ENCODE measurements around the gene NT5E. TPM values are rescaled to one million over a fixed set of nuclear protein-coding genes. Genes with fewer than 3 reads are reported as not detected.
A peak's percentile ranks its signal among the peaks of the same experiment; 100 is the strongest.

Gene NT5E
- total RNA-seq, 1 experiment from 2014 or later: 70.0 TPM

DNA sequence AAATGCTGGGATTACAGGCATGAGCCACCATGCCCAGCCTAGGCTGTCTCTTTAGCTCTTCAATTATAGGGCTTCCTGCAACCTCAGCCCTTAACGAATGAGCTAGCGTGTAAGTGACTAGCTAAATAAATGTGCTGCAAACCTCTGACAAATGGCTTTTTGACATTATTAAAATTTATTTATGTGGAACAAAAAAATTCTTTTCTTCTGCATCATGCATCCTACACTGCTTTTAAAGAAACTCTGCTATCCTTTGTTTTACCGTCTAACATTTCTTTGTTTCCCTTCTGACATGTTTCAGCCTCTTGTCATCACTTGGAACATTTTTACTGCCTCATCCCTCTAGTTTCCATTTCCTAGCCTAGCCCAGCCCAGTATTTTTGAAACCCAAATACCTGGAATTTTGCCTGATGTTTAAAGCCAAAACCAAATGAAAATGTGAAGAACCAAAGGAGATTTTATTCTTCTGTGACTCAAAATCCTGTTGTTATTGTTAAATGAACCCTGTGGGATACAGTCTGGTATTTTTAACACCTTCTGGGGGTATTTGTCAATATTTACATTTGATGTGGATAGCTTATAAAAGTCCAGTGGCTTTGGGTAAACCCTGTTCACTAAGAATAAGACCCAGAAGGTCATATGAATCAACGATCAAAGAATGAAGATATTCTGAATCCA is 9.5 kb downstream of the NT5E start:
- DNase-seq (ENCODE audit: extremely low read depth, low read depth): no peak

DNA sequence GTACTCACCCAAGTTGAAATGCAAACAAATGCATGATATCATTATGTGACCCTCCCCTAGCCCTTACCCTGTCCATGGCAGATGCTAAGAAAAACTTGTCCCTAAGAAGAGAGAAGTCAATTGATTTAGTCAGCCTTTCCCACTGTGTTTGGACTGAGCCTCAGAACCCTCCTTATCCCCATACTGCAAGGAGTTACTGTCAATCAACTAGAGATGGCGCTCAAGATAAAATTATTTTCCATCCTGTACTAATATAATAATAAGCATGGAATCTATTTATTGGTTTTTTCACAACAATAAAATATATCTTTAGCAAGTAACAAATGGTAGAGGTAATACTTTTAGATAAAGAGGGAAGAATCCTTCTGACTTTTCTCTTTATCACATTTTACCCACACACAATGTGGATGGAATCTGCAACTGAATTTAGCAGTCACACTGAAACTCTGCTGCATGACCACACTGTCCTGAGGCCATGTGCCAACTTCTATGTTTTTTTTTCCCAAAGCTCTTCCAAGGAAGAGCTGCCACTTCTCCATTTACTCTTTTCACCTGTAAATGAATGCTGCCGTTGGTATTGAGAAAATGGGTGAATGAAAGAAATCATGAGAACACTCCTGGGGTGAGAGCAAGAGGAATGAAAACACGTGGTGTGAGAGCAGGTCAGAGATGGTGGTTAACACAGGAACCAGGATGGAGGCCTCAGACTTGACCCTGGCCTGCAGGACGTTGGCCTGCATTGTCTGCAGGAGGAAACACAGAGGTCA is 10.5 kb downstream of the NT5E start:
- no peak for DNase-seq (ENCODE audit: extremely low read depth, low read depth)

DNA sequence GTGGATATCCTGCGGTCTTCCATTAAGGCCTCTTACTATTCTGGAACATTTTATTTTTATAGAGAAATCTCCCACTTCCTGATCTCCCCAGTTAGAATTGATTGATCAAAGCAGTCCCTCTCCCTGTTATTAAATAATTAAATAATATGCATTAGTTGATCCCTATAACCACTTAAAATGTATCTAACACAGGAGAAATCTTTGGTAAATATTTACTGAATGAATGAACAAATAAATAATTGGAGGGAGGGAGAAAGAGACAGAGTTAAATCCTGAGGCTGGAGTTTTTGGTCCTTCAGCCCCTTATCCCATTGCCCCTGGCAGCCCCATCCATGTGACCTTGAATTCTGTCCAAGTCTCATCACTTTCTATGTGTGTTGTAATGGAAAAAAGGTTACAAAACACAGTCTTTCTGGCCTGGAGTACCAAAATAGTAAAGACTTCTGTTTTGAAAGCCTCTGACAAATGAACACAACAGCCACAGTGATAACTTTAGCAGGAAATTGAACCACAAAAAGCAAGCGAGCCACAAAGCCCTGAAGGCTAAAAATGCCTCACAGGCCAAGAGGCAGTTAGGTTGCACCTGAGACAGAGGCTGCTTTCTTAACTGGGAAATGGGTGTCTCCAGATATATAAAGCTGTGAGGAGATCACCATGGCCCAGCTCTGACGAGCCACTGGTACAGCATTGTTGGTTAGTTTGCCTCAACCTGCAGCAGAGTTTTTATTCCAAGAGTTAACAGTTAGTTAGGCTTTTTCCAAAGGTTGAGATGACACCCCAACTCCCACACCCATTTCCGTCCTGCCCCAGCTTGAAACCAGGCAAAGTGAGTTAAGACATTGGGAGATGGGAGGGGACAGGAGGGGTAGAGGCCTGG is 11.3 kb downstream of the NT5E start:
- no peak for DNase-seq (ENCODE audit: extremely low read depth, low read depth)

DNA sequence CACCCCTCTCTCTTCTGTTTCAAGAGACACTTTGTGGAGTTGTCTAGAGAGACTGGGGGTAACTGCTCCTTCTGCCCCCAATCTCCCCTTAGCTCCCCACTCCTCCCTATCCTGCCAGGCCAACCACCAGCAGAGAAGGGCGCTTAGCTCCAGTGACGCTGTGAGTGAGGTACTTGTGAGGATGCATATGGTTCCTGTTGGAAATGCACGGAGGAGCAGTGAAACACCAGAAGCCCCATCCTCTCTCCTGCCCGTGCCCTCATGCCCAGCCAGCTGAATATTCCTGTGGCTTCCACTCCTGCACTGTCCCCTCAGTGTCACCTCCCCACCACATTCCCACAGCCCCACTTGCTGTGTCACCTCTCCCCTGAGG is 11.9 kb downstream of the NT5E start:
- no peak for DNase-seq (ENCODE audit: extremely low read depth, low read depth)

DNA sequence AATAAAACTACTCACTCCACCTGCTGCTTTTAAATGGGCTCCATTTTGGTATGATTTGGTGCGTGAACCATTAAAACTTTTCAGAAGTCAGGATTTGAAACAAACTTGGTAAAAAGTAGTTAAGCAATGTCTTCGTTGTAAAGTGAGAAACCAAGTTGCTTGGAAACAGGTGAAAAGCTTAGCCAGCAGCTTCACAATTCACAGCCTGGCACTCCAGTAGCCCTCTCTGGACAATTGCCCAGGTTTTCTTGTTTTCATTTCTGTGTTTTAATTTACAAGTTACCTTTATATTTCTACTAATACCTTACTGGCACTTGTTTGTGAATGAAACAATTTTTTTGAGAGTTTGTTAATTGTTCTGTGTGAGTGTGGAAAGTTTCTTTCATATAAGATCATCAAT is 12.8 kb downstream of the NT5E start:
- no peak for DNase-seq (ENCODE audit: extremely low read depth, low read depth)

DNA sequence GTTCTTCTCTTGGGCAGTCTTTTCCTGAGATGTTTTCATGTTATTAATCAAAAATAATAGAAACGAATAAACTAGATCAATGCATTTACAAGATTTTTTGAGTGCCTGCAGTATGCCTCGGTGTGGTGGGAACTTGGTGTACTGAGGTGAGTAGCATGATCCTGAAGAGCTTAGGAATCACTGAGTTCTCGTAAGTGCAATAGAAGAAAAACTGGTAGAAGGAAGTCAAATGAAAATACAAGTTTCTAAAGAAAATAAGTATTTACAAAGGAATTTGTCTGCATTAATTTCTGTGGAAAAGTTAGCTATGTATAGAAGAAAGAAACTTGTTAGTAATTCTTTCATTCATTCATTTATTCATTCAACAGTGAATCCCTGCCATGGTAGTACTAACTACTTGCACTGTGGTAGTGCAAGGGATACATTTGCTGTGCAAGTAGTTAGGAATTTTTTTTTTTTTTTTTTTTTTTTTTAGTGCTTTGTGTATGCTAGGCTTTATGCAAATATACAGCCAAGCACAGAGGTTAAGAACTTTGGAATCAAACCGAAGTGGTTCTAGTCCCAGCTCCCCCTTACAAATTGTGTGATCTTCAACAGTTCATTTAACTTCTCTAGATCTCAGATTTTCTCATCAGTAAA is 13.9 kb downstream of the NT5E start:
- DNase-seq (ENCODE audit: extremely low read depth, low read depth): no peak

DNA sequence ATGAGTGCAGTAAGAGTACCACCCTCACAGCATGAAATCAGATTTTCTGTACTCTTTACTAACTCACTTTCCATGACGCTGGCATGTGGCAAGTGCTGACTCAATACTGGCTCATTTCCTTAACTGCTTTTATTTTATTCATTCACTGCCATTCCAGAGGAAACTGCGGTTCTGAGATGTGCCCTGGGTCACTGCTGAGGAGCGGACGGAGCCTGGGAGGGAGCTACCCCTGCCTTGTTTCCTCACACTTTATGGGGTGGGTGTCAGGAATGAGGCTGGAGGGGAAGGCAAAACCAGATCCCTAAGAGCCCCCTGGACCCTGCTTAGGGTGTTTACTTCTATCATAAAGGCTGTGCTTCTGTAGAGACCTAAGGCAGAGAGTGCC is 14.4 kb downstream of the NT5E start:
- peak; percentile 88 for DNase-seq (ENCODE audit: extremely low read depth, low read depth)

DNA sequence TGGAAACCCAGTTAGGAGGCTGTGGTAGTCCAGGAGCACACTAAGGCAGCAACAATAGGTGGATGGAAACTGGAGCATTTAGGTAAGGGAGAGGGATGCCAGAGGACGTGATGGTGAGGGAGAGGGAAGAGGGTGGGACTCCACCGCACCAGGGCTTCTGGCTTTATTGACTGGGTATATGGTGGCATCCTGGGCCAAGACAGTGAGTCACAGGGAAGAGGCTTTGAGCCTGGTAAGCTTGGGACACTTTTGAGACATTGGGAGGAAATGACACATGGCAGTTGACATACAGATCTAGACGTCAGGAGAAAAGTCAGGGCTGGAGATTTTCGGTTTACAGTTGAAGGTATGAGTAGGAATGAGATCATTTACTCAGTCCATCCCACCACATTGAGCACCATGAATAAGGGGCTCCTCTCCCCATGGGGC is 14.9 kb downstream of the NT5E start:
- DNase-seq (ENCODE audit: extremely low read depth, low read depth): peak; percentile 88

DNA sequence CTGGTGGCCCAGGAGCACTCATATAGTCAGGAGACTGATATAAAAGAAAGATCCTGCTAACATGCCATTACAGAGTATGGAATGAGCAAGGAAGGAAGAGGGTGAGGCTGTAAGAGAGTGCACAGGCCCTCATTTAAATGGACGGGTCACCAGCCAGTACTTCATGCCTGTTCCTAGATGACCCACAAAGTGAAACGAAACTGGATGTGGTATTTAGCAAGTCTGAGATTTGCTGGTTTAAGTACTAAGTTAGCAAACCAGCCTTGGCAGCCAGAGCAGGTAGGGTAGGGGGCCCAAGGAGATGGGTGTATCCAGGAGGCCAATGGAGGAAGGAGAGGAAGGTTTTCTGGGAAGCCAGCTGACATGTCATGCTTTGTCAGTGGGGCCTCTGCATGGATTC is 15.9 kb downstream of the NT5E start:
- DNase-seq (ENCODE audit: extremely low read depth, low read depth): no peak

DNA sequence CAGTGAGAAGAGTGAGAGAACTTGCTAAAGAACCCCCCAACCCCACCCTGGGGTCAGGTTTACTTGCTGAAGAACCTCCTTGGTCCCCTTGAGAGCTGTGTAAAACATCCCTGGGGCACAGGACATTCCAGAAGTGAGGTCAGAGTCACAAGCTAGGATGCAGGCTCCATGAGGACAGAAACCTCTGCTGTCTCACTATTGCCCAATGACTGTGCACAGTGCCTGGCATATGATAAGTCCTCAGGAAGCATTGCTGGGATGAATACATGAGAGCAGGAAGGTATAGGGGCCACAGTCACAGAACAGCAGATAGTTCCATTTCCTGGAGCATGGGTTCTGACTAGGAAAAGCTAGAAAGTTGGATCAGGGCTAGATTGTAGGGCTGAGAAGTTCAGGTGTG is 18.4 kb downstream of the NT5E start:
- DNase-seq (ENCODE audit: extremely low read depth, low read depth): no peak

DNA sequence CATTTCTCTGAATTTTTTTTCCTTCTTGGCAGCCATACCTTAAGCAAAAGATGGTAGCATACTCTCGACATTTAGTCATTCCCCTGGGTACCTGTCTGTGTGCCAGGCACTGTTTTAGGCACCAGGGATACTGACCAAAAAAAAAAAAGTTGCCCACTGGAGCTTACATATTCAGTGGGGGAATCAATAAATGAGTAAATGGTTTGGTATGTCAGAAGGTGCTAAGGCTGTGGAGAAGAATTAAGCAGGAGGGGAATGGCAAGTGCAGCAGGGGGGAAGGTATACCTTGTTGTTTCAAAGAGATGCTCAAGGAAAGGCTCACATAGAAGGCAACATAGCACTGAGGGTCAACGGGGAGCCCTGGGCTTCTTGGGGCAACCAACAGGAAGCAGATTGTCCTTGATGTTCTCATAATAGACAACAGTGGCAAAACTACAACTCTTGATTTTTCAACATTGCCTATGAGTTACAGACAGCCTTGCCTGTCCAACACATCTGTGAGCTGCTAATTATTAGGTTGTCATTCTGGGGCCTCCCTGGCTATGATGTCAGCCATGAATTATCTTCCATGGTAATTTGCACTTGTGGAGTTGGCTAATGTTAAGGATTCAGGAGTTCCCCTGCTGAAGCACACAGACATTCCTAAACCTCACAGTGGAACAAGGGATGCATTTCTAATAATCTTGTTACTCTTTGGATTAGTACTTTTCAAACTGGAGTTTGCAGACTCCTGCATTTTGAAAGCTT is 19.6 kb downstream of the NT5E start:
- no peak for DNase-seq (ENCODE audit: extremely low read depth, low read depth)

DNA sequence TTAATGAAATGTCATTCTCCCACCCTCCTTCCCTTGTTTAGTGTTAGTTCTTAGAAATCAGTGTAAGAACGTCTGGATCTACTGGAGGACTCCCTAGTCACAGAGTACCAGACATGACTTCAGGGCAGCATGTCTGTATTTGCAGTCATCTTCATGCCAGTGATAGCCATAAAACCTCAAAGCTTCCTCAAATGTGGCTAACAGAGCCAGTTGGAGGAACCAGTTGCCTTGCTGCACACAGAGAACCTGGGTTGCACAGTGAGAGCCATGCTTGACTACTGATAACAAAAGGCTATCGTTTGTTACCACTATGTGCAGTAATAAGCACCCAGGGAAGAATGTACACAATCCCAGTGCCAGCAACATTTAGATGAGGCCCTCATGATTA is 20.1 kb downstream of the NT5E start:
- DNase-seq (ENCODE audit: extremely low read depth, low read depth): no peak

DNA sequence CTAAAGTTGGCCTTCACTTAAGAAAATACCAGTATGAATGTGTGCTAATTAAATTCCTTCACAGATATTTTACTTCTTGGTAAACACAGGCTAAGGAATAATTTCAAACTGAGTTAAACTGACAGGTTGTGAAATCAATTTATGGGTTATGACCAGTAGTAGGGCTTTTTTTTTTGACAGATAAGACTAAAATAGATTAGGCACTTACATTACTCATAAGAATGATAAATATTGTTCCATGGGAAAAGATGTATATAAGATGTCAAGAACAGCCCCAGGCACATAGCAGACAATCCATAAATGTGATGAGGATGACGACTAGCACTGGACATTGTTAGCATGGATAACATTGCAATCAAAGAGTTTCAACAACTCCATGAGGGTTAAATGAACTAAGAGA is 22.9 kb downstream of the NT5E start:
- no peak for DNase-seq (ENCODE audit: extremely low read depth, low read depth)

DNA sequence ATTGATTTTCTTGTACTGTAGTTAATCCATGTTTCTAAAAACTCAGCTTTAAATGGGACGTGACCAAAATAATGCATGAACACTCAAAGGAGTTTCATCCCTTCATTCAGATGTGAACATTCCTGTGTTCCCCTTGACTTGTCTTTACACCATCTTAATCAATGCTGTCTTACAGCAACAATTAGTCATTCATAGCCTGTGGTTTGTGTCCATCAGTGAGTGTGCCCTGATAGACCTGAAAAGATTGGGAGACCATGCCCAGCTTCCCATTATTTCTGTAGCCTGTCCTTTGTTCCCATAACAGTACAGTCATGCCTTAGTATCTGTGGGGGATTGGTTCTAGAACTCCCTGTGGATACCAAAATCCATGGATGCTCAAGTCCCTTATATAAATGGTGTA is 23.9 kb downstream of the NT5E start:
- DNase-seq (ENCODE audit: extremely low read depth, low read depth): no peak

DNA sequence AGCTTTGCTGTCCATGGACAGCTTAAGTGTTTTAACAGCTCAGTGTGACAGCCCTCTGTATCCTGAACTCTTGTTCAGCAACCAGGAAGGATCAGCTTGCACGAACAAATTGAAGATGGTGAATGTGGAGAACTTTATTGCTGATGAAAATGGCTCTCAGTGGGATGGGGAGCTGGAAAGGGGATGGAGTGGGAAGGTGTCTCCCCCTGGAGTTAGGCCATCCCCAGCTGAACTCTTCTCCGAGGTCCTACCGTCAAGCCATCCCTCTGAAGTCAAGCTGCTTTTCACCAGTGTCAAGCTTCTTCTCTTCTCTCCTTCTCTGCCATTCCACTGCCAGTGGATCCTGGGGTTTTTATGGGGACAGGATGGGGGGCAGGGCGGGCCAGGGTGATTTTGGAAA is 26.6 kb downstream of the NT5E start:
- no peak for DNase-seq (ENCODE audit: extremely low read depth, low read depth)

DNA sequence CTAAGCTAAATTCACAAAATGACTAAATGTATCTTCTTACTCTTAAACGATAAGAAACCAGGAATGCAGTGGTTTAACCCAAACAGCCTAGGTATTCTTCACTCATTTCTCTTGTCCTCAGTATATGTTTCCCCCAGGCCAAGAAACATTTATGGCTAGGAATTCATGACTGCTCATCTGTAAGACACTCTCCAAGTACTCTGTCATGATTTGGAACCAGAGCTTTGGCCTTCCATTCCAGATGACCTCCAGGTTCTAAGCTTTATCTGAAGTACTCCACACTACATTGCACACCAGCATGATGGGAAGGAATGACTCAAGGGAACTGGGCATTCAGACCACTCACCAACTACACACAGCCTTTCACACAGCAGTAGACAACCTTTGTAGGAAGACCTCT is 29.3 kb downstream of the NT5E start:
- no peak for DNase-seq (ENCODE audit: extremely low read depth, low read depth)

DNA sequence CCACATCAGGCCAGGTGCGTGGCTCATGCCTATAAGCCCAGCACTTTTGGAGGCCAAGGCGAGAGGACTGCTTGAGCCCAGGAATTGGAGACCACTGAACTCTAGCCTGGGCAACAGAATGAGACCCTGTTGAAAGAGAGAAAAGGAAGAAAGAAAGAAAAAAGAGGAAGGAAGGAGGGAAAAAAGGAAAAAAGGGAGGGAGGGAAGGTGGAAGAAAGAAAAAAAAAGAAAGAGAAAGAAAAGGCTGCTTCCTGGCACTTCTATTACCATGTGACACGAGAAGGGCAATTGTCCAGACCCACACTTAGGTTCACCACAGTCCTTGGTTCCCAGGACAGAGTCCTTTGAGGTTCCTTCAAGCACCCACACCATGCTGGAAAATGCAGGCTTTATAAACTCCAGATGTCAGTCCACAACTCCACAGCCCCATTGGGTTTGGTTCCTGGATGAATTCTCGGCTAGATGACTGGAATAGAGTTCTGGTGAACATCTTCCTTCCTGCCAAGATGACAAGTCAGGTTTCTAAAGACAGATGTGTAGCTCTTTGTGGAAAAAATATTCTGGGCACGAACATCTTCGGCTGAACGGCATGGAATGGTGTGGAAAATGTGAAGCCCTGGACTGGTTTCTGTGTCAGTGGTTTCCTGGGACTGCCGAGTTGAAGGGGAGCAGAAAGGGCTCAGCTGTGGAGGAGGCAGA is 32.5 kb downstream of the NT5E start:
- no peak for DNase-seq (ENCODE audit: extremely low read depth, low read depth)

DNA sequence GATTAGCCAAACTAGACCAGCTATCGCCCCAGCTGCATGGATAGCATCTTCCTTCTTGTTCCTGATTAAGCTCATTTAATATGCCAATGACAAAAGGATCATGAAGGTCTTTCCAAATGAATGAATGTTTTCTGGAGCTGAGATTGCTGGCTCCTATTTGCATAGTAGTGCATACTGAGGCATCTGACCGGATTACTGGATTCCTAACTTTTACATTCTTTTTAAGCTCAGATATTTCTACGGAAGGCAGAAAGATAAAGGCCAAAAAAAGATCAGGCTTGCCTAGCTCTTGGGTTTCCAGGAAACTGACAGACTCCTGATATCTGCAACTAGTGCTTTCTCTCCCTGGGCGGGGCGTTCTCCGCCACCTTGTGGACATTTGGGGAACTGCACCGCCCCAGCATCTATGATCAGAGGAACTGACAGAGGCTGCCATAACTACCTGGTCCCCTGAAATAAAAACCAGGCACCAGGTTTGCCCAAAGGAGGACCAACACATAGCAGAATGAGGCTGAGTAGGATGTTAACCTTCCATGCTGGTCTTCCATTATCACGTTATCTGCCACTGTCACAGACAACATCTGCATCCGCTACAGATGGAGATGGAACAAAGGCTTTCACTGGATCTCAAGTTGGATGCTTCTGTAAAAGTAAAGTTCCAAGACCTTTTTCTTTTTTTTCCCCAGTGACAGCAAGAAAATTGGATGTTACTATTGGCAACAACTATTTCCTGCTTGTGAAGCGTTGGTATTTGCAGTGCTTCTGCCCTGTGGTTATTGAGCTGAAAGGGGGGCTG is 33.2 kb downstream of the NT5E start:
- DNase-seq (ENCODE audit: extremely low read depth, low read depth): peak; percentile 57

DNA sequence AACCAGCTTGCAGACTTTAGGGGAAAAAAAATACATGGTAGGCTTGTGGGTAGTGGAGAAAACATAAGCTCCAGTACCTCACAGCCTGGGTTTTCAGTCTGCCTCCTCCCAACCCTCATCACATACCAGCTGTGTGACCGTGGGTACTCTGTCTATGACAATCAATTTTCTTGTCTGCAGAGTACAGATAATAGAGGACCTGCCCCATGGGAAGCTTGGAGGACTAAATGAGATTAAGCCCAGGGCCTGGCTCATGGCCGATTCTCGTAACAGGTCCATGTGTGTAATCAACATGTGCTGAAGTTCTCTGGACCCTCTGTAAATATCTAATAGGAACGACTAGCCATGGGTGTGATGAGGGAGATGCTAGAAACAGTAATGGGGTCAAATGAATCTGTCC is 34.0 kb downstream of the NT5E start:
- no peak for DNase-seq (ENCODE audit: extremely low read depth, low read depth)

Measured in NCI-H460 (cell line).